Heart left ventricle (tissue), 13 donors: Measurements from ENCODE around the gene BHLHA15.

Experiments used
- POLR2A ChIP-seq, 2 donors: fragments of 450-650 bp; IDR thresholded peaks; one replicate each; pipeline ENCODE4 v1.6.1; 2017; ENCODE audit warnings: antibody characterized with exemption in 2 of 2, mild to moderate bottlenecking in 2 of 2, moderate library complexity in 2 of 2
- TF ChIP-seq, protein P1 (sequence below), 12 donors: fragments of 200-600 bp; sonication (generic) in 4 of 12; IDR thresholded peaks; one replicate each; pipeline versions ENCODE4 v1.5.0 to v1.8.0; 2018 to 2022; ENCODE audit warnings: antibody characterized with exemption in 12 of 12, mild to moderate bottlenecking in 5 of 12
- donor health status: ischemic (EF 13 %, LVEDD 7.1; RV severe dilation, severe dysfunction).
- donor health status: DM: no; HTN: yes; CAD: no.
- donor health status: DM: no; HTN: no; CAD: no.
- donor health status: ischemic (EF 25% LVEDD 6.9; RV normal size, moderate dysfunction).
- donor health status: ischemic (EF 25% LVEDD 5.7; RV mildly dilated, moderate dysfunction).
- donor health status: ischemic (EF 35%, LVEDD 5.7; RV mildly dilated, moderate dysfunction).
- donor health status: nonischemic (EF 11% LVEDD 7.7; RV severe dilation, severe dysfunction).
- donor health status: DM: yes; HTN: yes; CAD: no.
- donor health status: PGD.
- donor health status: ischemic (EF 29% LVEDD 5.4; RV normal size, mild dysfunction).
- donor health status: nonischemic (EF 23%, LVEDD 6.1; RV moderate dilation, normal function).

DNA sequence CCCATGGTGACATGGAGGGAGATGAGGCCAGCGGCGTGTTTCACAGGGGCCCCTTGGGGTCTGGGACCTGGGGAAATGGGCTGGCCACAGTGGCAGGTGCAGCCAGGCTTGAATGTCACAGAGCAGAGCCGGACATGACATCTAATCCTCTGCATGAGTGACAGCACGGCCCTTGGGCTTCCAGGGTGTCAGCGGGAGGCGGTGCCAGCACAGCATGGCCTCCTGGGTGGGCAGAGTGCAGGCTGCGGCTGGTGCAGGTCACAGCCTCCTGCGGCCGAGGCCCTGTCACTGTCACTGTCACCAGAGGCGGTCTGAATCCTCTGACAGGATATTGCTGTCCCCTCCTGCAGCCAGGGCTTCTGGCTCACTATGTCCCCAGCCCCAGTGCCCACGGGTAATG is 18.2 kb downstream of the BHLHA15 start:
- TF ChIP-seq, protein P1, sequence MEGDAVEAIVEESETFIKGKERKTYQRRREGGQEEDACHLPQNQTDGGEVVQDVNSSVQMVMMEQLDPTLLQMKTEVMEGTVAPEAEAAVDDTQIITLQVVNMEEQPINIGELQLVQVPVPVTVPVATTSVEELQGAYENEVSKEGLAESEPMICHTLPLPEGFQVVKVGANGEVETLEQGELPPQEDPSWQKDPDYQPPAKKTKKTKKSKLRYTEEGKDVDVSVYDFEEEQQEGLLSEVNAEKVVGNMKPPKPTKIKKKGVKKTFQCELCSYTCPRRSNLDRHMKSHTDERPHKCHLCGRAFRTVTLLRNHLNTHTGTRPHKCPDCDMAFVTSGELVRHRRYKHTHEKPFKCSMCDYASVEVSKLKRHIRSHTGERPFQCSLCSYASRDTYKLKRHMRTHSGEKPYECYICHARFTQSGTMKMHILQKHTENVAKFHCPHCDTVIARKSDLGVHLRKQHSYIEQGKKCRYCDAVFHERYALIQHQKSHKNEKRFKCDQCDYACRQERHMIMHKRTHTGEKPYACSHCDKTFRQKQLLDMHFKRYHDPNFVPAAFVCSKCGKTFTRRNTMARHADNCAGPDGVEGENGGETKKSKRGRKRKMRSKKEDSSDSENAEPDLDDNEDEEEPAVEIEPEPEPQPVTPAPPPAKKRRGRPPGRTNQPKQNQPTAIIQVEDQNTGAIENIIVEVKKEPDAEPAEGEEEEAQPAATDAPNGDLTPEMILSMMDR (IDR thresholded peaks at IDR 0.05): no peak
- TF ChIP-seq POLR2A (IDR thresholded peaks at IDR 0.05): no peak
